ENCODE data around the gene MOG.

- TF ChIP-seq CREB1 (CRISPR knock-in tag; IDR thresholded peaks at IDR 0.05) = no peak
- no peak for TF ChIP-seq MXD4 (CRISPR knock-in tag; IDR thresholded peaks at IDR 0.05; ENCODE audit: borderline replicate concordance)
- TF ChIP-seq CTCF (IDR thresholded peaks at IDR 0.05) = no peak
Measured at GRCh38 chr6:29637247-29637646, 19.6 kb upstream of the MOG start.
